ENCODE results near the gene OR4X2.
"Not testable (repeated sequence)": the region's sequence is repeated elsewhere in the genome, so short reads cannot be mapped to it uniquely, and the experiment has no call there.

OR4X2 gene

GRCh38 chr11:48244804-48245203, at the start of gene OR4X2:
Gene OR4X2, plus strand, starts transcription at chr11:48245104. Its CDS starts 0 bp downstream, at chr11:48245104.
- DNase-seq (ENCODE audit: low read depth), result no peak

GRCh38 chr11:48207881-48208280, 37.0 kb upstream of the OR4X2 start:
- no peak for DNase-seq (ENCODE audit: low read depth)

- DNase-seq (ENCODE audit: low read depth), result no peak
Measured at GRCh38 chr11:48210052-48210451, 34.9 kb upstream of the OR4X2 start.

GRCh38 chr11:48216510-48216909, 28.4 kb upstream of the OR4X2 start, which contains the start of gene OR4B1:
Gene OR4B1, plus strand, starts transcription at chr11:48216810. Its CDS starts 0 bp downstream, at chr11:48216810.
- DNase-seq (ENCODE audit: low read depth), result no peak

- no peak for DNase-seq (ENCODE audit: low read depth)
Measured at GRCh38 chr11:48228761-48229160, 16.1 kb upstream of the OR4X2 start.

GRCh38 chr11:48230057-48230456, 14.8 kb upstream of the OR4X2 start:
- DNase-seq (ENCODE audit: low read depth), result not testable (repeated sequence)

- no peak for DNase-seq (ENCODE audit: low read depth)
Measured at GRCh38 chr11:48237727-48238126, 7.2 kb upstream of the OR4X2 start.

GRCh38 chr11:48242501-48242900, 2.4 kb upstream of the OR4X2 start:
- no peak for DNase-seq (ENCODE audit: low read depth)

- DNase-seq (ENCODE audit: low read depth), result no peak
Measured at GRCh38 chr11:48248902-48249301, 4.0 kb downstream of the OR4X2 start.

- no peak for DNase-seq (ENCODE audit: low read depth)
Measured at GRCh38 chr11:48261600-48261999, 16.7 kb downstream of the OR4X2 start.

GRCh38 chr11:48263423-48263911, 18.6 kb downstream of the OR4X2 start, which contains the start of gene OR4X1:
Gene OR4X1, plus strand, starts transcription at chr11:48263861. Its CDS starts 0 bp downstream, at chr11:48263861.
- DNase-seq (ENCODE audit: low read depth), result no peak

- no peak for DNase-seq (ENCODE audit: low read depth)
Measured at GRCh38 chr11:48270621-48271020, 25.7 kb downstream of the OR4X2 start.

GRCh38 chr11:48272606-48273005, 27.7 kb downstream of the OR4X2 start:
- DNase-seq (ENCODE audit: low read depth), result no peak
